Esophagus squamous epithelium (tissue), 4 donors: ENCODE results near the gene APOL1.

Experiments used
- CTCF ChIP-seq, 6 experiments: fragments of 450-650 bp in 4 of 6; fragments of 200-600 bp in 2 of 6; sonication (generic) in 2 of 6; IDR thresholded peaks; one replicate each; pipeline ENCODE4 v1.5.1; 2016 to 2019; ENCODE audit warnings: antibody characterized with exemption in 6 of 6, mild to moderate bottlenecking in 4 of 6, moderate library complexity in 4 of 6
- POLR2A ChIP-seq, 4 donors: fragments of 450-650 bp; IDR thresholded peaks; one replicate each; pipeline ENCODE4 v1.6.1; 2017; ENCODE audit warnings: antibody characterized with exemption in 4 of 4, mild to moderate bottlenecking in 4 of 4, moderate library complexity in 3 of 4

- no peak for TF ChIP-seq POLR2A (IDR thresholded peaks at IDR 0.05)
- TF ChIP-seq CTCF (IDR thresholded peaks at IDR 0.05), result no peak
Measured at GRCh38 chr22:36247955-36248354, 5.0 kb upstream of the APOL1 start.
